ENCODE data around the gene LRRC43.

LRRC43 gene, protein sequence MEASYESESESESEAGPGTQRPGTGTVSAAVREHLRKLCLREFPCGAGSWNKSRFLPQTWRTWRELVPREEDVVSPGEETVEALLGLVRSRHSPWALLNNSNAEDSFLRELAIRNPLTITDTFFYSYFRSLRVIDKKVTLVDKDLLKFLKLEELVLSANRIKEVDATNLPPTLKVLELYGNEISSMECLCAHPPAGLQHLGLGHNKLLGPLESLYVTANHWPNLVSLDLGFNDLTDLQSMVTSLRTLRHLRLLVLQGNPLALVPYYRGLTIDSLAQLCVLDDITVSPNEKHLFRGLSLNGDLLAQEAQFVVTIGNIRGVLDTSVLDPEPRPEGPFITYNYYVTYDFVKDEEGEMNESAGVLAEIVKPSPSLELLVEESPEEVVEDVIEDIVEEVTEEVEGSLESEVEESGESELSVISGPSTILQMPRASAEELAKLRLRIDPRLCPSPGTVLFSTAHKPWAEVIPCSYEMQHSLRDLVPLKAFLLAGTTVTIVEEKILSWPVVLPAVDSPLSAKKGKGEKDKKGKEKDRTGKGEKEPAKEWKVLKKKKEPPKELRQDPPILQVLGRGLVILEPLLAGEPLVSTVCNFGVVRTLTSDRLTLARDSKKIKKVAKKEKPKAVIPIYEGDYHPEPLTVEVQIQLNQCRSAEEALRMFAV

DNA sequence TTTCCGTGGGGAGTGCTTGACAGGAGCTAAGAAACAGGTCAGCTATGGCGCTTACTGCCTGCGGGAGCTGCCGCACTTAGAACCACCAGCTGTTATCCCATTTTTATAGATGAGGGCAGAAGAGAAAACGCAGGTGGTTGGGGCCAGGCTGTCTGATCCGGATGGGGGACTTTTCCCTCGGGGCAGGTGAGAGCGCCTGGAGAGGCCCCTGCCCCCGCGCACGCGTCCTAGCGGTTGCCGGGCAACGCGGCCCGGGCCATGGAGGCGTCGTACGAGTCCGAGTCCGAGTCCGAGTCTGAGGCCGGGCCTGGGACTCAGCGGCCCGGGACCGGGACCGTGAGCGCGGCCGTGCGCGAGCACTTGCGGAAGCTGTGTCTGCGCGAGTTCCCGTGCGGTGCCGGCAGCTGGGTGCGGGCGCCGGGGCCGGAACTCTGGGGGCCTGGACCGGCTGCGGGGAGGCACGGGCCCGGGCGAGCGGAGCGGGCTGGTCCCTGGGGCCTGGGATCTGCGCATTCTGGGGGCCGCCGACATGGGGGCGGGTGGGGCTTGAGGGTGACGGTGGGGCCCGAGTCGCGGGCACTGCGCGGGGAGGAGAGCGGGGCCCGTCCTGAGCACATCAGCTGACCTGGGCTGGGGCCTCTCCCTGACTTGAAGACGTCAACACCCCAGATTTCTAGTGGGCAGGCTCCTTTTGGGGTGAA, at the start of gene LRRC43:
Gene LRRC43 (plus strand): TSS at position 237 of the 701 bp plus-strand sequence. CDS start 22 bp downstream, at position 259.
- DNase-seq: peak; percentile 91 to 94

GRCh38 chr12:122133192-122133950, 49.6 kb upstream of the LRRC43 start:
- no peak for DNase-seq

DNA sequence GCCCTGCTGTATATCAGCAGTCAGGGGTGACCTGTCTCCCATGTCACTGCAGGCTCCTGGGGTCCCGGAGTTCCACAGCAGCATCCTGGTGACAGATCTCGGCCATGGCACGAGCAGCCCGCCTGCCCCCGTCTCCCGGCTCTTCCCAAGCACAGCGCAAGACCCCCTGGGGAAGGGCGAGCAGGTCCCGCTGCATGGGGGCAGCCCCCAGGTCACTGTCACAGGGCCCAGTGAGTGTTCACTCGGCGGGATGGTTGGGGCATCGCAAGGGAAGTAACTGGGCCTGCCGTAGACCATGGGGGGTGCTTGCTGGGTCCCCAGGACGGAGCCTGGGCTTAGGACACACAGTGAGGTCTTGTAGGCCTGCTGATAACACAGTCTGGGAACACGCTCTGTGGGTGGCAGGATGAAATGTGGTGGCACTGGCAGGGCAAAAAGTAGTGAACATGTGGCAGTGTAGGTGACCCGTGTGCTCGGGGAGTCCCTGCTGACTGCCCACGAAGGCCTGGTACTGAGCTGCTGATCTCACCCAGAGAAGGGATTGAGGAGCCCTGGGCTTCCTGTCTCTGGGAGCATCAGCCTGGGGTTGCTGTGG, 47.4 kb upstream of the LRRC43 start:
- no peak for DNase-seq

GRCh38 chr12:122137229-122137628, 45.7 kb upstream of the LRRC43 start:
- no peak for DNase-seq

DNA sequence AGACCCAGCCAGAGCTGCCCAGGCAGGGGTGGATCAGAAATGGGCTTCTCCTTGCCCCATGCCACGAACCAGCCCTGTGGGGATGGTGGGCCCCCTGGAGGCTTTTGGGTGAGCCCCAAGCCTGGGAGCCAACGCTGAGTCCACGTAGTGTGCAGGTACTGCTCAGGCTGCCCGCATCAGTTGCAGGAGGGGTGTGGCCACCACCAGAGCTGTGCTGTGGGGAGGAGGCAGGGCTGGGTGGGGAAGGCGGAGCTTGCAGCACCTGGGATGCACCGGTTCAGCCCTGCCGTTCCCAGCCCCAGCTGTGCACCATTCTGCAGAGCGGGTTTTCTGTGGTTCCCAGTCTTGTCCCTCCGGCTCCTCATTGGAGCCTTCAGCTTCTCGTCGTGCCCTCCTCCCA, 45.2 kb upstream of the LRRC43 start:
- no peak for DNase-seq

DNA sequence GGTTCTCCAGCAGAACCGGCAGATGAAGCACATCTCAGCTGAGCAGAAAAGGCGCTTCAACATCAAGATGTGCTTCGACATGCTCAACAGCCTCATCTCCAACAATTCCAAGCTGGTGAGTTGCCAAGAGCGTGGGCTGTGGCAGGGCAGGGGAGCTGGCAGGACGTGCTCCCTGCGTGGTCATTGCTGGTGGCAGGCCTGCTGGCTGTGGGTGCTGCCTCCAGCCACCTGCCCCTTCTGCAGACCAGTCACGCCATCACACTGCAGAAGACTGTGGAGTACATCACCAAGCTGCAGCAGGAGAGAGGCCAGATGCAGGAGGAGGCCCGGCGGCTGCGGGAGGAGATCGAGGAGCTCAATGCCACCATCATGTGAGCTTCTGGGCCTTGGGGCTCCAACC, 44.7 kb upstream of the LRRC43 start:
- DNase-seq: no peak

GRCh38 chr12:122138616-122139015, 44.3 kb upstream of the LRRC43 start:
- DNase-seq: no peak

DNA sequence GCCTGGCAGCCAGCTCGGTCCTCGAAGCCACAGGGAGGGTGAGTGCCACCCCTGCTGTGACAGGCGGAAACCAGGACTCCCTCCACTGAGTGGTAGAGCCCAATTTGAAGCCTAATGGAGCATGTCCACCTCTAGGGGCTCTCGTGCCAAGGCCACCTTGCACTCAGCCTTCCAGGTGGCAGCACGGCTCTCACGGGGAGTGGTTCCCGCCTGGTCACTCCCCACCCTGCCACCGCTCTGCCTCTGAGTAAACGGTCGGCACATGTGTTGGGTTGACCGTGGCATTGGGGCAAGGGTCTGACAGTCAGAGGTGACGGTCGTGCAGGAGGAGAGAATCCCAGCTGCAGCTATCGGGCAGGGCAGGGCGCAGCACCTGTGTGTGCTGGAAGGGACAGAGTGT, 43.7 kb upstream of the LRRC43 start:
- DNase-seq: no peak

- DNase-seq: no peak
Measured at GRCh38 chr12:122139941-122140340, 43.0 kb upstream of the LRRC43 start.

DNA sequence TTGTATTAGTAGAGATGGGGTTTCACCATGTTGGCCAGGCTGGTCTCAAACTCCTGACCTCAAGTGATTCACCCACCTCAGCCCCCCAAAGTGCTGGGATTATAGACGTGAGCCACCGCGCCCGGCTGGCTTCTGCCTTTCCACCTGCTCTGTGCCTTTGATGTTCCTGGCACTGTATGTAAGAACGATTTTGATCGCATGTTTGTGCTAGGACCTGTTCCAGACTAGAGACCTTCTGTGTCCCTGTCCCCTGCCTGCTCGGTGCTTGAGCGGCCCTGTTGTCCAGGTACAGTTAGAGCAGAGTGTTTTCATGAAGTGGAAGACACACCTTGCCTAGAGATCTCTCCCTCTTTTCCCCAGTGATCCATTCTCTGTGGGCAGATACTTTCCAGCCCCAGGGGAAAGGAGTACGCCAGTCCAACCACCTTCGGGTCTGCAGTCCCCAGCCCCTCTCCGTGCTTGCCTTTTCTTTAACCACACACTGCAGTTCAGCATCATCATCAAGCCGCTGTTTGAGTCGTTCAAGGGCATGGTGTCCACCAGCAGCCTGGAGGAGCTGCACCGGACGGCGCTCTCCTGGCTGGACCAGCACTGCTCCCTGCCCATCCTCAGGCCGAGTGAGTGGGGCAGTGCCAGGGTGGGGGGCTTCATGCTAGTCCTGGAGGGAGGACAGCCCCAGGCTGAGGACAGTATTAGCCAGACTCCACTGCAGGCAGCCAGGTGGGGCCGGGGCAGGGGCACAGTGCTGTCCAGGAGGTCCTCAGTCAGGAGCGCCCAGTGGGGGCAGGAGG, 42.3 kb upstream of the LRRC43 start:
- no peak for DNase-seq

DNA sequence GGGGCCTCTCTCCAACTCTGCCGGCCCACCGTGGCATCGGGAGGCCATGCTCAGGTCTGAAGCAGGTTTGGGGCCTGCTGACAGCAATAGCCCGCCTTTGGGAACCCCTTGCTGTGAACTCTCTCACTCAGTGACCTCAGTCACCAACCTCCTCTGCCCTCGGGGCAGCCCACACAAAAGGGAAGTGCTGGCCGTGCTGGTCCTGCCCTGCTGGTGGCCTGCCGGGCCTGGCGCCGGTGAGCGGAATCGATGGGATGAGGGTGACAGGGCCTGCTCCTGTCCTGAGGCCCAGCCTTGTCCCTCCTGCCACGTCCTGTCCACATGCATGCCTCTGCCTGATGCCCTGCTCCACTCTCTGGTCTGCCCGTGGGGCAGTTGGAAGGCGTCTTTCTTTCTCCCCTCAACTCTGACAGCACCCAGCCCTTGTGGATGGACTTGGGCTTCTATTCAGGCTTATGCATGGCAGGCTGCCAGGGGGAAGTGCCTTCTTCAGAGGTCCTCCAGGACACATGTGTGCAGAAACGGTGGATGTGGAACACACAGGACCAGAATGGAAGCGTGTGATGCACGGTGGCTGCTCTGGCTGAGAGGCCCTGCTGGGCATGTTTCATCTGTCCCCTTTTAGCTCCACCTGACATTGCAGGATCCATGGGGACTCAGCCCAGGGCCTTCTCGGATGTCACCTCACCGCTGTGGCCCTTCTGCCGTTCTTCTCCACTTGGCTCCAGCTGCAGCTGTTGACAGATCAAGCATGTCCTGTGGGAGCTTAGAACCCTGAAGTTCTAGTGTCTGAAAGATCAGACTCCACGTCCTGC, 40.8 kb upstream of the LRRC43 start:
- DNase-seq: no peak

GRCh38 chr12:122142857-122143256, 40.1 kb upstream of the LRRC43 start:
- DNase-seq: no peak

GRCh38 chr12:122144885-122145284, 38.0 kb upstream of the LRRC43 start:
- DNase-seq: no peak

DNA sequence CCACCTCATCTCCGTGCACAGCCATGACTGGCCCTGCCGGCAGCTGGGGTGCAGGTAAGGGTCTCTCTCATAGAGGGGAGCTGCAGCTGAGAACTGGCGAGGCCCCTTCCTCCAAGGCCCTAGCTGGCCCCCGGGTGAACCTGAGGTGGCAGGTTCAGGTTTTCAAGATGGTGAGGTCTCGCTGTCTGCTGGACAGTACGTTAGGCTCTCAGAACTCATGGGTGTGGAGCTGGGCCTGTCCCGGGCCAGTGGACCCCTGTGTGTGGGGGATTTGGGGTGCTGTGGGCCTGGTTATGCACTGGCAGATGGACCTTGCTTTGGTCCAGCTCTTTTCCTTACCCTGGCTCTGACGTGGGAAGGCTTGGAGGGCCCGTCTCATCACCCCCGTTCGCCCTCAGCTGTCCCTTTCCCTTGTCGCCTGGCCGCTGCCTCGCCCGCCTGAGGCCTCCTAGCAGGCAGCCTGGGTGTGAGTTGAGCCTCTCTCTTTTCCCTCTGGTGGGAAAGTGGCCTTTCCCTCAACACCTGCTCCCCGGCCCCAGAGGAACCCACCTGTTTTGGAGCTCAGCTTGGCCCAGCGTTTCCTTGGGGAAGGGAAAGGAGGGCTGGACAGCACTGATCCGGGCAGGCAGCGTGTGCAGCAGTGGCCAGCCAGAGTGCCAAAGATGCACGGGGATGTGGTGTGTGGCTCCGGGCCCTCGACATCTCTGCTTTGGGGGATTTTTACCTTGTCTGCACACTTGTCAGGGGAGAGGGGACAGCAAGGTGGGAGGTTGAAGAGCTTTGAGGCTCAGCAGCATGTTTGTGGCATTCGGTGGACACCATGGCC, 37.2 kb upstream of the LRRC43 start:
- no peak for DNase-seq

DNA sequence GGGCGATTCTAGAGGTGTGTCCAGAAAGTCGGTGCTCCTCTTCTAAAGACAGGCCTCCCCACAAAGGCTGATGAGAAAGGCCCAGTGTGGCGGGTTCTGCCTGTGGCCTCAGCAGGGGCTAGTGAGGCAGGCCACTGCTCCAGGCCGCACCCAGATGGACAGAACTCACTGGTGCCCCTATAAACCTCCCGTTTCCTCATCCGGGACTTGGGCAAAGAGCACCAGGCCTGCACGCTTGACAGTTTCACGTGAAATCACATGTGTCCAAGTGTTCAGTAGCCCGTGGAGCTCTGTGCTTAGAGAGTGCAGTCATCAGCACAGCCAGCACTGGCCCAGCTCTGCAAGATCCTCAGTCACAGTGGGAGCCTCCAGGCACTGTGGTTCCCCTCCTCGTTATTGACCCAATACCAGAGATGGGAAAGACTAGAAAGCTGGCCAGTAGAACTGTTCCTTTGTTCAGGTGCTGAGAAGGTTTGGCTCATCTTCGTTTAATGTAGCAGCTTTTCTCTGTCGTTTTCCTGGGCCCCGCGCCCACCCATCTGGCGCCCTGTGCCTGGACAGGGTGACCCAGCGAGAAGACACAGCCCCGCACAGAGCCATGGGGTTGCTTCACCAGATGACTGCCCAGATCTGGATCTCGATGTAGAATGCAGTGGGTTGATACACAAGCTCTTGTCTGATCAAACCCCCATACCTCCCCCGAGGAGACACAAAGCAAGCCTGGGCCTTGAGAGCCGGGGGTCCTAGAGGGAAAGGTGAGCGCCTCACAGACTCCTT, 35.2 kb upstream of the LRRC43 start:
- DNase-seq: no peak

DNA sequence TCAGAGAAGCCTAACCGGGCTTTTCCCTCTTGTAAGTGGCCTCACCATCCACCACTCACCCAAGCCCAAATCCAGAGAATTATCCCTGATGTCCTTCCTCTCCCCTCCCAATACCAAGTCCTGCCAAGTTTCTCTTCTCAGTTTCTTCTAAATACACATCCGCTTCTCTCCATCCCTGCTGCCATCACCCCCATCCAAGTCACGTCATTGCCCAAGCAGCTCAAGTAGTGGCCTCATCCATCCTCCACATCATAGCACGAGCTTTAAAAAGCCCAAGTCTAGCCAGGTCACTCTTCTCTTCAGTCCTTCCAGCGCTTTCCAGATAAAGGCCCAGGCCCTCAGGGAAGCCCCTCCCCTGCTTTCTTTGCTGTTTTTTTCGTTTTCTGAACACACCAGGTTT, 34.3 kb upstream of the LRRC43 start:
- DNase-seq: no peak

DNA sequence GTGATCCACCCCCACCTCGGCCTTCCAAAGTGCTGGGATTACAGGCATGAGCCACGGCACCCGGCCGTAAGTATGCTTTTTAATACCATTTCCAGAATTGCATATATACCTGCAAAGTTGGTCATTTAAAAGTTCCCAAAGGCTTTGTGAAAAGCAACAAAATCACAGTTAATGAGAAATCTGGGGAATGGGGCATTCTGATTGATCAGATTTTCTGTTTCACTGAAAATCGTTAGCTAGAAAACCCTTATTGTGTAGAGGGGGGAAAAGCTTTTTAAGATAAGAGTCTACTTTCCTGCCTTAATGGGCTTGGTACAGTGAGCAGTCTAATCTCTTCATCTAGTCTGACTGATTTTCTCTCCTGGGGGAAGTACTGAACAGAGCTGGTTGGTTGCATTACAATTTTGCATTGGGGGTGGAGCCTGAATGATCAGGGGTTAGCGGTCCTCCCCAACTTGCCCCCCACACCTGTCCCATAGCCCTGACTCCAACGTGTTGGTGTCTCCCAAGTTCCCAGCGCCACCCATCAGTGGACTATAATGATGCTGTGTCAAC, 32.7 kb upstream of the LRRC43 start:
- DNase-seq: no peak

DNA sequence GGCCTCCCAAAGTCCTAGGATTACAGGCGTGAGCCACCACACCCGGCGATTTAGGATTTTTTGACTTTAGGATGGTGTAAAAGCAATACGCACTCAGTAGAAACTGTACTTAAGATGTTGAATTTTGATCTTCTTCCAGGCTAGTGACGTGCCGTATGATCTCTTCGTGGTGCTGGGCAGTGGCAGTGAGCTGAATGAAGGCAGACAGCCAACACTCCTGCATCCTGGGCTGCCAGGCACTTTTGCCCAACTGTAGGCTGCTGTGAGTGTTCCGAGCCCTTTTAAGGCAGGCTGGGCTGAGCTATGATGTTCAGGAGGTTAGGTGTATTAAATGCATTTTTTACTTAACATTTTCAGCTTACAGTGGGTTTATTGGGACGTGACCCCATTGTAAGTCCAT, 30.2 kb upstream of the LRRC43 start:
- DNase-seq: no peak

DNA sequence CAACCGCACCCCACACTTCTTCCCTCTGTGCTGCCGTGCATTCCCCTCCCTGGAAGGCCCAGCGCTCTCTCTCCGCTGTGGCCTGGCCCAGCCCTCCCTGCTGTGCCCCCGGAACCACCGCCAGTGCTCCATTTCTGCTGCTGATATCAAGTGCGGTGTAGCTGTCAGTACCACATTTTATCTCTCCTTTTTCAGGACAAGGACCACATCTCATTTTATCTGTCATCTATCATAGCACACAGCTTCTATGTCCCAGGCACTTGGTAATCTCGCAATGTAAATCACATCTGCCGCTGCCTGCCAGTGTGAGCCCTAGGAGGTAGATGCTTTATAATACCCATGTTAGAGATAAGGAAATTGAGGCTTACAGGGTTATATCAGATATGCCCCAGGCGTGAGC, 27.2 kb upstream of the LRRC43 start:
- no peak for DNase-seq
